ENCODE results near the gene CPB2.

CPB2 gene

GRCh38 chr13:46101484-46102254 lies 3.2 kb downstream of the CPB2 start:
- H3K79me2 ChIP-seq (ENCODE audit: insufficient read depth, low read length): no peaks in the 10 kb centered on the region
- H3K9me3 ChIP-seq (ENCODE audit: insufficient read depth, low read depth, low read length): no peaks in the 10 kb centered on the region
- TF ChIP-seq EZH2phosphoT487 (IDR thresholded peaks at IDR 0.05; ENCODE audit: borderline replicate concordance): no peak
- no peak for TF ChIP-seq CTCF (conservative IDR thresholded peaks at IDR 0.05; ENCODE audit: low read length)
- peaks cover 39% of the 10 kb centered on the region for H3K4me1 ChIP-seq (ENCODE audit: insufficient read depth, low read length, poor library complexity, severe bottlenecking)
- peaks cover 3% of the 10 kb centered on the region; the same call in 1 of the 2 replicates for H3F3A ChIP-seq (ENCODE audit: low read depth)
- peak overlapping the region; percentile 33 for H2AFZ ChIP-seq (ENCODE audit: low read length)
- H4K20me1 ChIP-seq (ENCODE audit: insufficient read depth, low read length, poor library complexity, severe bottlenecking): no peaks in the 10 kb centered on the region
- peak overlapping the region; percentile 53 for H3K4me2 ChIP-seq (ENCODE audit: low read depth, low read length, poor library complexity, severe bottlenecking)
- peak overlapping the region; percentile 12 for H3K4me3 ChIP-seq (ENCODE audit: low read length, poor library complexity, severe bottlenecking)
- no peaks in the 10 kb centered on the region for H3K36me3 ChIP-seq (ENCODE audit: insufficient read depth, low read length)
- no peaks in the 10 kb centered on the region for H3K9me2 ChIP-seq (replicated peaks; ENCODE audit: low read depth, low read length)
- no peaks in the 10 kb centered on the region for H3K27me3 ChIP-seq (ENCODE audit: insufficient read depth, low read length, poor library complexity, severe bottlenecking)
- peak overlapping the region; percentile 11 for H3K9ac ChIP-seq (ENCODE audit: low read depth, low read length, poor library complexity, severe bottlenecking)

GRCh38 chr13:46101002-46101401 lies 3.8 kb downstream of the CPB2 start:
- no peaks in the 10 kb centered on the region for H3K9me3 ChIP-seq (ENCODE audit: insufficient read depth, low read depth, low read length)
- H3K4me3 ChIP-seq (ENCODE audit: low read length, poor library complexity, severe bottlenecking): peak overlapping the region; percentile 12
- H3K9me2 ChIP-seq (replicated peaks; ENCODE audit: low read depth, low read length): no peaks in the 10 kb centered on the region
- peak overlapping the region; percentile 23 for H3K9ac ChIP-seq (ENCODE audit: low read depth, low read length, poor library complexity, severe bottlenecking)
- peak overlapping the region; percentile 47; the same call in 1 of the 2 replicates for H2AFZ ChIP-seq (ENCODE audit: low read length)
- peaks cover 32% of the 10 kb centered on the region for H3K4me1 ChIP-seq (ENCODE audit: insufficient read depth, low read length, poor library complexity, severe bottlenecking)
- no peaks in the 10 kb centered on the region for H3K79me2 ChIP-seq (ENCODE audit: insufficient read depth, low read length)
- peak overlapping the region; percentile 53 for H3K4me2 ChIP-seq (ENCODE audit: low read depth, low read length, poor library complexity, severe bottlenecking)
- TF ChIP-seq CTCF (conservative IDR thresholded peaks at IDR 0.05; ENCODE audit: low read length) (no peak), EZH2phosphoT487 (IDR thresholded peaks at IDR 0.05; ENCODE audit: borderline replicate concordance) (no peak)
- H3F3A ChIP-seq (ENCODE audit: low read depth): peaks cover 3% of the 10 kb centered on the region; the same call in 1 of the 2 replicates
- H3K27me3 ChIP-seq (ENCODE audit: insufficient read depth, low read length, poor library complexity, severe bottlenecking): no peaks in the 10 kb centered on the region
- no peaks in the 10 kb centered on the region for H3K36me3 ChIP-seq (ENCODE audit: insufficient read depth, low read length)
- H4K20me1 ChIP-seq (ENCODE audit: insufficient read depth, low read length, poor library complexity, severe bottlenecking): no peaks in the 10 kb centered on the region

GRCh38 chr13:46100191-46100815 lies 4.5 kb downstream of the CPB2 start:
- Histone ChIP-seq H4K20me1 (ENCODE audit: insufficient read depth, low read length, poor library complexity, severe bottlenecking) (no peaks in the 10 kb centered on the region), H3K9me2 (replicated peaks; ENCODE audit: low read depth, low read length) (no peaks in the 10 kb centered on the region), H3K4me3 (ENCODE audit: low read length, poor library complexity, severe bottlenecking) (peak overlapping the region; percentile 2), H3K9ac (ENCODE audit: low read depth, low read length, poor library complexity, severe bottlenecking) (peak overlapping the region; percentile 23), H3K4me1 (ENCODE audit: insufficient read depth, low read length, poor library complexity, severe bottlenecking) (peaks cover 32% of the 10 kb centered on the region), H3F3A (ENCODE audit: low read depth) (peaks cover 3% of the 10 kb centered on the region; the same call in 1 of the 2 replicates), H3K27me3 (ENCODE audit: insufficient read depth, low read length, poor library complexity, severe bottlenecking) (no peaks in the 10 kb centered on the region), H3K36me3 (ENCODE audit: insufficient read depth, low read length) (no peaks in the 10 kb centered on the region), H3K4me2 (ENCODE audit: low read depth, low read length, poor library complexity, severe bottlenecking) (peak overlapping the region; percentile 53), H2AFZ (ENCODE audit: low read length) (peak overlapping the region; percentile 47; the same call in 1 of the 2 replicates), H3K79me2 (ENCODE audit: insufficient read depth, low read length) (no peaks in the 10 kb centered on the region), H3K9me3 (ENCODE audit: insufficient read depth, low read depth, low read length) (no peaks in the 10 kb centered on the region)
- TF ChIP-seq EZH2phosphoT487 (IDR thresholded peaks at IDR 0.05; ENCODE audit: borderline replicate concordance): no peak
- TF ChIP-seq CTCF (conservative IDR thresholded peaks at IDR 0.05; ENCODE audit: low read length): no peak

Data from Loucy (cell line).